PC-9 (cell line): ENCODE measurements around the gene ZMYM3. TPM values are rescaled to one million over a fixed set of nuclear protein-coding genes. Genes with fewer than 3 reads are reported as not detected.
"Not testable (repeated sequence)": the region's sequence is repeated elsewhere in the genome, so short reads cannot be mapped to it uniquely, and the experiment has no call there.

Experiments
- BruUV-seq: library from RNA; stranded (reverse); fragments of 400-500 nt; replicated peaks from 2 replicates; lab custom pipeline; 2021; lab: Mats Ljungman, UMichigan
- CTCF ChIA-PET: fragments of 300-600 bp; sonication (Branson Sonifier 250); formaldehyde crosslinking; loops from one replicate; lab custom pipeline; 2022; ENCODE audit warnings: antibody characterized with exemption; lab: Charles Lee
- POLR2A ChIA-PET: fragments of 300-600 bp; sonication (Branson Sonifier 250); formaldehyde crosslinking; loops from one replicate; lab custom pipeline; 2022; ENCODE audit warnings: antibody characterized with exemption; ENCODE audit not compliant: unreplicated experiment; lab: Charles Lee
- DNase-seq, 2 experiments: peaks; one replicate each; pipeline versions ENCODE4 v3.0.0 to v3.0.0-alpha.2; 2015 to 2022; ENCODE audit warnings: mixed read lengths in 1 of 2
- H2AFZ ChIP-seq: fragments of 200-600 bp; sonication (generic); 2 replicates; pipeline ENCODE4 v1.8.1; 2017; ENCODE audit warnings: antibody characterized with exemption
- H3F3A ChIP-seq: fragments of 200-600 bp; sonication (generic); 2 replicates; pipeline ENCODE4 v1.8.1; 2017; ENCODE audit warnings: antibody characterized with exemption, mild to moderate bottlenecking, low read depth; ENCODE audit not compliant: insufficient read depth
- H3K27ac ChIP-seq: fragments of 200-600 bp; sonication (generic); 2 replicates; pipeline ENCODE4 v1.6.1; 2016; ENCODE audit warnings: mixed run types
- H3K27me3 ChIP-seq: fragments of 200-600 bp; sonication (generic); 2 replicates; pipeline ENCODE4 v1.6.1; 2016; ENCODE audit warnings: low read depth, mixed run types; ENCODE audit not compliant: insufficient read depth
- H3K36me3 ChIP-seq: fragments of 200-600 bp; sonication (generic); 2 replicates; pipeline ENCODE4 v1.6.1; 2016; ENCODE audit warnings: low read depth, mixed run types
- H3K4me1 ChIP-seq: fragments of 200-600 bp; sonication (generic); replicated peaks from 2 replicates; pipeline ENCODE4 v1.6.1; 2016; ENCODE audit warnings: mixed run types; ENCODE audit not compliant: insufficient read depth
- H3K4me2 ChIP-seq: fragments of 200-600 bp; sonication (generic); 2 replicates; pipeline ENCODE4 v1.6.1; 2017; ENCODE audit warnings: mixed run types
- H3K4me3 ChIP-seq: fragments of 200-600 bp; sonication (generic); 2 replicates; pipeline ENCODE4 v1.6.1; 2016; ENCODE audit warnings: mixed run types
- H3K79me2 ChIP-seq: fragments of 200-600 bp; sonication (generic); 2 replicates; pipeline ENCODE4 v1.6.1; 2017; ENCODE audit warnings: low read depth, mixed run types
- H3K9me2 ChIP-seq: fragments of 200-600 bp; sonication (generic); 2 replicates; pipeline ENCODE4 v1.8.1; 2017; ENCODE audit warnings: mild to moderate bottlenecking; ENCODE audit not compliant: insufficient read depth
- H3K9me3 ChIP-seq: fragments of 200-600 bp; sonication (generic); 2 replicates; pipeline ENCODE4 v1.8.1; 2016; ENCODE audit warnings: low read depth; ENCODE audit not compliant: insufficient read depth
- H4K20me1 ChIP-seq: fragments of 200-600 bp; sonication (generic); 2 replicates; pipeline ENCODE4 v1.8.1; 2017; ENCODE audit not compliant: insufficient read depth
- CTCF ChIP-seq: fragments of 200-600 bp; sonication (generic); conservative IDR thresholded peaks from 2 replicates; pipeline ENCODE4 v1.6.1; 2017; ENCODE audit warnings: mixed run types, antibody characterized with exemption, mild to moderate bottlenecking, moderate library complexity
- EZH2 ChIP-seq: fragments of 200-600 bp; sonication (generic); IDR thresholded peaks from 2 replicates; pipeline ENCODE4 v1.8.0; 2017; ENCODE audit warnings: antibody characterized with exemption, low read depth
- intact Hi-C: fragments of 100-400 bp; cut with micrococcal nuclease; formaldehyde crosslinking; loops from one replicate; pipeline ENCODE4 v1.10.0; 2022; ENCODE audit not compliant: unreplicated experiment
- total RNA-seq: library from RNA; stranded (reverse); gene quantifications from 2 replicates; pipeline ENCODE4 v1.2.3, GENCODE V29; 2021

Gene ZMYM3
- total RNA-seq, 1 experiment from 2014 or later, result 45.3 TPM

- Histone ChIP-seq H3K27me3 (no peaks in the 10 kb centered on the region), H3K27ac (peak overlapping the region; percentile 79), H3K36me3 (0 out of 2 replicates have a peak, but pooled peaks cover 23% of the 10 kb centered on the region), H4K20me1 (peaks cover 29% of the 10 kb centered on the region), H3K4me3 (peak overlapping the region; percentile 77; the same call in 1 of the 2 replicates), H2AFZ (peak overlapping the region; percentile 82), H3F3A (peaks cover 7% of the 10 kb centered on the region; the same call in 1 of the 2 replicates), H3K9me2 (no peaks in the 10 kb centered on the region), H3K9me3 (no peaks in the 10 kb centered on the region), H3K79me2 (peaks cover 43% of the 10 kb centered on the region), H3K4me1 (peaks cover 17% of the 10 kb centered on the region), H3K4me2 (peak overlapping the region; percentile 94)
- BruUV-seq, result no TSS peak
- POLR2A ChIA-PET, result interaction anchor here (0.5 to 1.0 kb wide), 6 partner anchors 9 to 1114 kb away, joined by 3 to 9 read pairs (median 6); partner anchors contain the start of gene TAF1
- CTCF ChIA-PET, result interaction anchor here (0.7 kb wide), 1 partner anchor 210 kb away, joined by 3 read pairs; no protein-coding TSS in a partner anchor
- intact Hi-C loops, result loop anchor here (2.0 kb wide), 2 partner anchors 28 to 100 kb away; partner anchors contain the start of gene ZMYM3
- no peak for TF ChIP-seq EZH2
- no peak for TF ChIP-seq CTCF
- peak in 1 of 2 experiments; percentile 48 for DNase-seq
These were observed 28.8 kb upstream of the ZMYM3 start for GRCh38 chrX:71282514-71283402.

GRCh38 chrX:71281300-71281699, 27.4 kb upstream of the ZMYM3 start:
- H3K4me3 ChIP-seq, CTCF ChIA-PET, H3K9me3 ChIP-seq: not testable (repeated sequence)

GRCh38 chrX:71272313-71272712, 18.4 kb upstream of the ZMYM3 start:
- H2AFZ ChIP-seq, H3K27me3 ChIP-seq, H3K4me3 ChIP-seq, DNase-seq, BruUV-seq, H3K36me3 ChIP-seq, CTCF ChIA-PET, H3K9me3 ChIP-seq, H3K4me2 ChIP-seq, H3K9me2 ChIP-seq, H3K4me1 ChIP-seq, H3F3A ChIP-seq, H3K79me2 ChIP-seq, H3K27ac ChIP-seq, H4K20me1 ChIP-seq, intact Hi-C loops, POLR2A ChIA-PET: not testable (repeated sequence)

More at GRCh38 chrX:71281300-71281699, 27.4 kb upstream of the ZMYM3 start:
- H3K27me3 ChIP-seq, H3K4me2 ChIP-seq, intact Hi-C loops, H3K9me2 ChIP-seq, H3K27ac ChIP-seq, DNase-seq, H2AFZ ChIP-seq, H3F3A ChIP-seq, BruUV-seq, POLR2A ChIA-PET: not testable (repeated sequence)
- H4K20me1 ChIP-seq, result peaks cover 16% of the 10 kb centered on the region
- H3K79me2 ChIP-seq, result peaks cover 28% of the 10 kb centered on the region
- H3K4me1 ChIP-seq, result peaks cover 17% of the 10 kb centered on the region
- 0 out of 2 replicates have a peak, but pooled peaks cover 14% of the 10 kb centered on the region for H3K36me3 ChIP-seq

DNA sequence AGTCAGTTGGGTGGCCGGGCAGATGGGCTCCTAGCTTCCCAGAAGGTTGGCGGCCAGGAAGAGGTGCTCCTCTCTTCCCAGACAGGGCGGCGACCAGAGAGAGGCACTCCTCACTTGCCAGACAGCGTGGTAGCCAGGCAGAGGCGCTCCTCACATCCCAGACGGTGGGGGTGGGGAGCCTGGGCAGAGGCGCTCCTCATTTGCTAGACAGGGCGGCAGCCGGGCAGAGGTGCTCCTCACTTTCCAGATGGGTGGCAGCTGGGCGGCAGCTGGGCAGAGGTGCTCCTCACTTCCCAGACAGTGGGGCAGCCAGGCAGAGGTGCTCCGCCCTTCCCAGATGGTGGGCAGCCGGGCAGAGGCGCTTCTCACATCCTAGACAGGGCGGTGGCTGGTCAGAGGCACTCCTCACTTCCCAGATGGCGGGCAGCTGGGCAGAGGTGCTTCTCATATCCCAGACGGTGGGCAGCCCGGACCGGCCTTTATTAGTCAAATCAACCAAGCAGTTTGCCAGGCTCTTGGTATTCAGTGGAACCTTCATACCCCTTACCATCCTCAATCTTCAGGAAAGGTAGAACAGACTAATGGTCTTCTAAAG, 16.0 kb upstream of the ZMYM3 start:
- Histone ChIP-seq H3K4me1 (no peaks in the 10 kb centered on the region), H3K9me2 (no peaks in the 10 kb centered on the region; the same call in 1 of the 2 replicates), H3K4me3 (no peak overlapping the region), H3K79me2 (no peaks in the 10 kb centered on the region), H3K27me3 (no peaks in the 10 kb centered on the region), H3K4me2 (no peak overlapping the region), H3K36me3 (no peaks in the 10 kb centered on the region), H3K9me3 (no peaks in the 10 kb centered on the region), H3F3A (no peaks in the 10 kb centered on the region), H2AFZ (no peak overlapping the region), H4K20me1 (no peaks in the 10 kb centered on the region), H3K27ac (no peak overlapping the region)
- TF ChIP-seq EZH2 (no peak), CTCF (no peak)
- intact Hi-C loops, result no loop called here
- BruUV-seq, result no TSS peak
- CTCF ChIA-PET, result no interaction called here
- no peak for DNase-seq
- POLR2A ChIA-PET, result no interaction called here

- H3K36me3 ChIP-seq, H3K4me2 ChIP-seq, H3K4me1 ChIP-seq, POLR2A ChIA-PET, BruUV-seq, H3K79me2 ChIP-seq, H3K27me3 ChIP-seq, H4K20me1 ChIP-seq, intact Hi-C loops, DNase-seq, H3K9me2 ChIP-seq, H2AFZ ChIP-seq, H3F3A ChIP-seq, H3K9me3 ChIP-seq, H3K27ac ChIP-seq, CTCF ChIA-PET, H3K4me3 ChIP-seq: not testable (repeated sequence)
These were observed 14.7 kb upstream of the ZMYM3 start for GRCh38 chrX:71268624-71269023.
